HG03095 (cell line): ENCODE measurements around the gene ARHGEF17.

Experiments used
- ATAC-seq: cut with Tn5 transposase; IDR thresholded peaks from one replicate; pipeline ENCODE4 v1.9.1; 2021; ENCODE audit warnings: moderate library complexity; ENCODE audit not compliant: unreplicated experiment

The ARHGEF17 gene

GRCh38 chr11:73376803-73377629, 68.9 kb downstream of the ARHGEF17 start:
- no peak for ATAC-seq

- no peak for ATAC-seq
These were observed 71.3 kb downstream of the ARHGEF17 start for GRCh38 chr11:73379189-73379880.

- no peak for ATAC-seq
These were observed 72.3 kb downstream of the ARHGEF17 start for GRCh38 chr11:73380331-73380730.

- ATAC-seq: no peak
These were observed 72.9 kb downstream of the ARHGEF17 start for GRCh38 chr11:73380897-73381410.

GRCh38 chr11:73381589-73381988, 73.5 kb downstream of the ARHGEF17 start:
- ATAC-seq: no peak

- no peak for ATAC-seq
These were observed 74.1 kb downstream of the ARHGEF17 start for GRCh38 chr11:73382183-73382582.

- ATAC-seq: no peak
These were observed 74.7 kb downstream of the ARHGEF17 start for GRCh38 chr11:73382747-73383146.

- no peak for ATAC-seq
These were observed 75.4 kb downstream of the ARHGEF17 start for GRCh38 chr11:73383249-73384124.

GRCh38 chr11:73384125-73384441, 76.0 kb downstream of the ARHGEF17 start:
- ATAC-seq: no peak

- no peak for ATAC-seq
These were observed 76.4 kb downstream of the ARHGEF17 start for GRCh38 chr11:73384531-73384871.

- ATAC-seq: no peak
These were observed 77.0 kb downstream of the ARHGEF17 start for GRCh38 chr11:73384872-73385689.

- no peak for ATAC-seq
These were observed 77.9 kb downstream of the ARHGEF17 start for GRCh38 chr11:73386016-73386415.

GRCh38 chr11:73386546-73386945, 78.5 kb downstream of the ARHGEF17 start:
- no peak for ATAC-seq

- ATAC-seq: no peak
These were observed 79.7 kb downstream of the ARHGEF17 start for GRCh38 chr11:73387594-73388264.

- ATAC-seq: no peak
These were observed 80.4 kb downstream of the ARHGEF17 start for GRCh38 chr11:73388265-73389133.

GRCh38 chr11:73389134-73389525, 81.1 kb downstream of the ARHGEF17 start:
- no peak for ATAC-seq

GRCh38 chr11:73389916-73390315, 81.8 kb downstream of the ARHGEF17 start:
- no peak for ATAC-seq

GRCh38 chr11:73390601-73391565, 82.8 kb downstream of the ARHGEF17 start:
- ATAC-seq: no peak
